HEK293T (cell line): ENCODE results near the gene SLC26A8.

Experiments
- CTCF ChIA-PET: fragments of 350-600 bp; formaldehyde crosslinking; extraction: SDS; loops from one replicate; lab custom pipeline; 2021; ENCODE audit warnings: antibody characterized with exemption, inconsistent platforms; lab: Yijun Ruan, JAX
- POLR2A ChIA-PET: fragments of 350-600 bp; formaldehyde crosslinking; extraction: SDS; loops from one replicate; lab custom pipeline; 2020; ENCODE audit warnings: antibody characterized with exemption, inconsistent platforms; lab: Yijun Ruan, JAX
- DNase-seq: peaks from one replicate; pipeline ENCODE4 v3.0.0; 2012; ENCODE audit warnings: mixed read lengths; ENCODE audit errors: extremely low spot score
- ARNT ChIP-seq: fragments of 450-650 bp; IDR thresholded peaks from 2 replicates; pipeline ENCODE4 v1.6.1; 2017; ENCODE audit warnings: mild to moderate bottlenecking
- BHLHE40 ChIP-seq: fragments of 450-650 bp; IDR thresholded peaks from 2 replicates; pipeline ENCODE4 v1.6.1; 2016; ENCODE audit warnings: mild to moderate bottlenecking, moderate library complexity, borderline replicate concordance
- CTBP1 ChIP-seq: fragments of 450-650 bp; IDR thresholded peaks from 2 replicates; pipeline ENCODE4 v1.6.1; 2016; ENCODE audit warnings: borderline replicate concordance
- ELF4 ChIP-seq: fragments of 450-650 bp; IDR thresholded peaks from 2 replicates; pipeline ENCODE4 v1.6.1; 2017; ENCODE audit warnings: antibody characterized with exemption
- FOXA1 ChIP-seq: fragments of 450-650 bp; IDR thresholded peaks from 2 replicates; pipeline ENCODE4 v1.6.1; 2016; ENCODE audit warnings: mild to moderate bottlenecking
- FOXK2 ChIP-seq: fragments of 450-650 bp; IDR thresholded peaks from 2 replicates; pipeline ENCODE4 v1.6.1; 2016; ENCODE audit warnings: mild to moderate bottlenecking
- FOXM1 ChIP-seq: fragments of 450-650 bp; IDR thresholded peaks from 2 replicates; pipeline ENCODE4 v1.6.1; 2017; ENCODE audit warnings: mild to moderate bottlenecking, borderline replicate concordance
- HDGF ChIP-seq: fragments of 450-650 bp; IDR thresholded peaks from 2 replicates; pipeline ENCODE4 v1.6.1; 2017; ENCODE audit warnings: antibody characterized with exemption, borderline replicate concordance
- L3MBTL2 ChIP-seq: fragments of 450-650 bp; conservative IDR thresholded peaks from 2 replicates; pipeline ENCODE4 v1.6.1; 2016; ENCODE audit warnings: mild to moderate bottlenecking
- LEF1 ChIP-seq: fragments of 450-650 bp; IDR thresholded peaks from 2 replicates; pipeline ENCODE4 v1.6.1; 2017; ENCODE audit warnings: mild to moderate bottlenecking, borderline replicate concordance
- NFRKB ChIP-seq: fragments of 450-650 bp; IDR thresholded peaks from 2 replicates; pipeline ENCODE4 v1.6.1; 2016; ENCODE audit warnings: mild to moderate bottlenecking, moderate library complexity
- SP1 ChIP-seq: fragments of 450-650 bp; IDR thresholded peaks from 2 replicates; pipeline ENCODE4 v1.6.1; 2017
- SUZ12 ChIP-seq: fragments of 450-650 bp; IDR thresholded peaks from 2 replicates; pipeline ENCODE4 v1.6.1; 2016; ENCODE audit warnings: mild to moderate bottlenecking
- TARDBP ChIP-seq: fragments of 450-650 bp; IDR thresholded peaks from 2 replicates; pipeline ENCODE4 v1.6.1; 2016
- ZNF384 ChIP-seq: fragments of 450-650 bp; IDR thresholded peaks from 2 replicates; pipeline ENCODE4 v1.6.1; 2016
- TF ChIP-seq, protein P1 (sequence below): fragments of 450-650 bp; IDR thresholded peaks from 2 replicates; pipeline ENCODE4 v1.6.1; 2016

The SLC26A8 gene

DNA sequence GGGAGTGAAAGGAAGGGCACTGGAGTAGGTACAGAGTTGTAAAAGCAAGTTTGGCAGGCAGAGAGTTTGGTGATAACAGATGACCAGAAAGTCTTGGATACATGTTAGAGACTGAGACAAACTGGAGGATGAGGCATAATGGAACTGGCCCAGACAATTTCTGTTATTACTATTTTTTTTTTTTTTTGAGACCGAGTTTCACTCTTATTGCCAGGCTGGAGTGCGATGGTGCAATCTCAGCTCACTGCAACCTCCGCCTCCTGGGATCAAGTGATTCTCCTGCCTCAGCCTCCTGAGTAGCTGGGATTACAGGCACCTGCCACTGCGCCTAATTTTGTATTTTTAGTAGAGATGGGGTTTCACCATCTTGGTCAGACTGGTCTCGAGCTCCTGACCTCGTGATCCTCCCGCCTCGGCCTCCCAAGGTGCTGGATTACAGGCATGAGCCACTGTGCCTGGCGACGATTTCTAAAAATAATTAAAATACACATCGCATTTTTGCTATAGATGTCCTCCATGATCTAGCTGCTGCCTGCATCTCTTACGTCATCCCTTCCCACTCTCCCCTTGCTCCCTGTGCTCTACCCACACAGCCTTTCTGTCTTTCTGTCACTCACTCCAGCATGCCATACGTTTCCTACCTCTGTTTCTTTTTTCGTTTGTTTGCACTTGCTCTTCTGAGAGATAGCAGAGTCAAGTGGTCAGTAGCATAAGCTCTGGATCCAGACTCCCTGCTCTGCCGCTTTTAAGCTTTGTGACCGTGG is 26.7 kb upstream of the SLC26A8 start:
- POLR2A ChIA-PET = interaction anchor here (1.3 to 1.7 kb wide), 2 partner anchors 22 to 24 kb away, joined by 4 to 5 read pairs; partner anchors contain the start of gene MAPK14
- DNase-seq = no peak
- TF ChIP-seq, protein P1, sequence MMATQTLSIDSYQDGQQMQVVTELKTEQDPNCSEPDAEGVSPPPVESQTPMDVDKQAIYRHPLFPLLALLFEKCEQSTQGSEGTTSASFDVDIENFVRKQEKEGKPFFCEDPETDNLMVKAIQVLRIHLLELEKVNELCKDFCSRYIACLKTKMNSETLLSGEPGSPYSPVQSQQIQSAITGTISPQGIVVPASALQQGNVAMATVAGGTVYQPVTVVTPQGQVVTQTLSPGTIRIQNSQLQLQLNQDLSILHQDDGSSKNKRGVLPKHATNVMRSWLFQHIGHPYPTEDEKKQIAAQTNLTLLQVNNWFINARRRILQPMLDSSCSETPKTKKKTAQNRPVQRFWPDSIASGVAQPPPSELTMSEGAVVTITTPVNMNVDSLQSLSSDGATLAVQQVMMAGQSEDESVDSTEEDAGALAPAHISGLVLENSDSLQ = 0 out of 2 replicates have a peak, but pooled peaks have one; percentile 8
- TF ChIP-seq SUZ12 = no peak
- CTCF ChIA-PET = interaction anchor here (0.6 kb wide), 1 partner anchor 159 kb away, joined by 3 read pairs; no protein-coding TSS in a partner anchor

DNA sequence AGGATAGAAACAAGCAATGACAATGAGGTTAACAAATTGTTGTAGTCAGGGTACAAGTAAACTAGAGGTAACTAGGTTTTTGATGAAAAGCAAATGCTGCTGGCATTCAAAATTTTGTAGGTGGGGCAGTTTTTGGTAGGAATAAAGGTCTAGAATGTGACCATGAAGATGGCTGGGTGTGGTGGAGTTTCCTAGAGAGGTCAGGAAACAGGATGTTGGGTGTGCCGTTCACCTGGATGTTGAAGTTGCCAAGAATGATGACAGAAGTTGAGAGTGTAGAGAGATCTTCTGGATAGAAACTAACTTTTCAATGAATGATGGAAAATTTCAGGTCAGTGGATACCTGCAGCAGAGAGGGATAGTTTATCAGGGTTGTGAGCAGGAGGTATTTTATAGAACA is 25.9 kb upstream of the SLC26A8 start:
- DNase-seq = no peak
- ChIA-PET CTCF (interaction anchor here (1.2 kb wide), 1 partner anchor 23 kb away, joined by 5 read pairs; no protein-coding TSS in a partner anchor), POLR2A (no interaction called here)
- TF ChIP-seq ELF4 (no peak), FOXK2 (no peak), SP1 (no peak), BHLHE40 (no peak), TARDBP (no peak), FOXA1 (no peak), CTBP1 (no peak), NFRKB (no peak), LEF1 (no peak), ZNF384 (no peak)
- TF ChIP-seq, protein P1 = no peak

DNA sequence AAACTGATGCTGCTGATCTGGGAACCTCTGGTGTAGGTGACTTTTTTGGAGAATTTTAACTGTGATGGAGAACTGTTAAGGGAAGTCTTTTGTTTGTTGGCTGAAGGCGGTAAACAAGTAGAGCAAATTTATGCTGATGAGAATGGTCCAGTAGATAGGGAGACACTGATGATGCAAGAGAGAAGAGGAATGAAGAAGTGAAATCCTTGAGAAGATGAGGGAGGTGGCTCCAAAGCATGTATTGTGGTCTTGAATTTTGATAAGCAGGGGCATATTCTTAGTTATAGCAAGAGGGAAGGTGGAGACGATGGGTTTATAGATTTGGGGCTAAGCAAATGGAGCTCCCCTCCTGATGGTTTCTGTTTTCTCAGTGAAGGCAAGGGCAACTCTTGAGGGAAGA is 25.1 kb upstream of the SLC26A8 start:
- POLR2A ChIA-PET = no interaction called here
- CTCF ChIA-PET = interaction anchor here (0.7 to 1.2 kb wide), 2 partner anchors 24 to 104 kb away, joined by 4 to 5 read pairs; no protein-coding TSS in a partner anchor
- TF ChIP-seq BHLHE40 (no peak), FOXK2 (no peak), FOXM1 (no peak), NFRKB (no peak), SUZ12 (no peak), ZNF384 (no peak), LEF1 (no peak), ELF4 (no peak), FOXA1 (no peak), TARDBP (no peak)
- no peak for DNase-seq

DNA sequence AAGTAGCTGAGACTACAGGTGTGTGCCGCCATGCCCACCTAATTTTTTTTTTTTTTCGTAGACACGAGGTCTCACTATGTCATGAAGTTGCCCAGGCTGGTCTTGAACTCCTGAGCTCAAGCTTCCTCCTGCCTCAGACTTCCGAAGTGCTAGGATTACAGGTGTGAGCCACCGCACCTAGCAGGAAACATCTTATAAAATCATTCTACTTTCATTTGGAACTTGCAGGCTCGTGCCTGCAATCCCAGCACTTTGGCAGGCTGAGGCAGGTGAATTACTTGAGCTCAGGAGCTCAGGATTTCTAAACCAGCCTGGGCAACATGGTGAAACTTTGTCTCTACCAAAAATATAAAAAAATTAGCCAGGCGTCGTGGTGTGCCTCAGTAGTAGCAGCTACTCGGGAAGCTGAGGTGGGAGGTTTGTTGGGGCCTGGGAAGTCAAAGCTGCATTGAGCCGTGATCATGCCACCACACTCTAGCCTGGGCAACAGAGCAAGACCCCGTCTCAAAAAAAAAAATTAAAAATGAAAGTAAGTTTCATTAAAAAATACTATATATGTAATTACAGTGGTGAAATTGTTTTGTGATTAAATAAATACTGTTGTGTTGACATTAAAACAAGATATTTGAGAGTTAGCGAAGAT is 18.3 kb upstream of the SLC26A8 start:
- POLR2A ChIA-PET = interaction anchor here (1.0 kb wide), 1 partner anchor 15 kb away, joined by 3 read pairs; no protein-coding TSS in a partner anchor
- TF ChIP-seq ZNF384 (no peak), CTBP1 (no peak), FOXM1 (no peak), TARDBP (no peak), ARNT (no peak), HDGF (no peak), SP1 (no peak), BHLHE40 (no peak), ELF4 (no peak), LEF1 (no peak), SUZ12 (no peak)
- TF ChIP-seq, protein P1 = no peak
- CTCF ChIA-PET = no interaction called here
- DNase-seq = no peak

DNA sequence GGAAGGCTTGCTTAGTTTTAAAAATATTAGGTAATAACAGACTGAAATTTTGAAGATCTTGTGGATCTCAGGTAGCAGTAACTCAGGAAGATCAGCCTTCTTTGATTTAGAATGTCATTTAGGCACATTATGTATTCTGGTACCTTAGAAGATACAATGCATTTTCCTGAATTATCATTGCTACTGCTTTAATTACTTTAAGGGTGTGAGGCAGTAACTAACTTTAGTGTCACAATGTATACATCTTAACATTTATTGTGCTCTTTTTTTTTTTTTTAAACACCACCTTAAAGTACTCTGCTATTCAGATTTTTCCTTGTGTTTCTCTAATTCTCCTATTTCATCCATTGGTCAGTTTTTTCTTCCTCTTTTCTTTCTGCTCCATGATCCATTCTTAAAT is 16.5 kb upstream of the SLC26A8 start:
- POLR2A ChIA-PET = no interaction called here
- TF ChIP-seq ZNF384 (no peak), FOXK2 (no peak), LEF1 (no peak), TARDBP (no peak), HDGF (no peak), ELF4 (no peak), ARNT (no peak), NFRKB (no peak), SP1 (no peak), FOXM1 (no peak)
- TF ChIP-seq, protein P1 = no peak
- DNase-seq = no peak
- CTCF ChIA-PET = no interaction called here

DNA sequence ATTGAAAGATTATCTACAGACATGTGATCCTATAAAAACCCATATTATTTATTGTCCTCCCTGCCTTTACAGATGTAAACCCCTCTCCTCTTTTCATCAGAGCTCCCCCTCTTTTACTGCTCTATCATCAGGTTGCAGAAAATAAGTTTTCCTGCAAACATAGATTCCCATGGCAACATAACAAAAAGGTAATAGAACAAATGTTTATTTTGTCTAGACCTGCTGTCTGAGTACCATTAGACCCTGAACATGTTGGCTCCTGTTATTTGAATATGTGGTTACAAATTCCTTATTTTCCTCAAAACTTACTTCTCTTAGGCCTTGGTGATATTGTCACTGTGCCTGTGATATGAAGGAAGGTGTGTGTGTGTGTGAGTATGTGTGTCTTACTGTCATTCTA is 14.7 kb upstream of the SLC26A8 start:
- TF ChIP-seq, protein P1 = no peak
- TF ChIP-seq BHLHE40 = no peak
- TF ChIP-seq LEF1 = no peak
- TF ChIP-seq ZNF384 = no peak
- no peak for TF ChIP-seq L3MBTL2
- TF ChIP-seq NFRKB = no peak
- TF ChIP-seq ARNT = no peak
- TF ChIP-seq HDGF = no peak
- no peak for TF ChIP-seq CTBP1
- TF ChIP-seq SUZ12 = no peak
- TF ChIP-seq FOXK2 = no peak
- no peak for TF ChIP-seq FOXM1
- TF ChIP-seq TARDBP = no peak
- POLR2A ChIA-PET = no interaction called here

More for the DNA sequence above, 14.7 kb upstream of the SLC26A8 start:
- no peak for DNase-seq
- CTCF ChIA-PET = interaction anchor here (1.2 kb wide), 1 partner anchor 10 kb away, joined by 5 read pairs; no protein-coding TSS in a partner anchor
